IMR-90 (cell line): ENCODE data around the gene RBPJ. TPM values are rescaled to one million over a fixed set of nuclear protein-coding genes. Genes with fewer than 3 reads are reported as not detected.
A peak's percentile ranks its signal among the peaks of the same experiment; 100 is the strongest.

Experiments
- ATAC-seq: fragments of 200-7000 bp; cut with Tn5 transposase; 2 replicates; pipeline ENCODE4 v1.9.1; 2020; ENCODE audit warnings: low read depth, mild to moderate bottlenecking, moderate library complexity
- BruUV-seq: library from RNA; stranded (reverse); fragments of 400-500 nt; replicated peaks from 2 replicates; lab custom pipeline; 2021; lab: Mats Ljungman, UMichigan
- CTCF ChIA-PET: fragments of 300-600 bp; formaldehyde crosslinking; extraction: SDS; loops from one replicate; lab custom pipeline; 2021; ENCODE audit warnings: antibody characterized with exemption; lab: Yijun Ruan, JAX
- POLR2A ChIA-PET: fragments of 300-600 bp; sonication (Branson Sonifier 250); formaldehyde crosslinking; loops from one replicate; lab custom pipeline; 2022; ENCODE audit warnings: antibody characterized with exemption; ENCODE audit not compliant: unreplicated experiment; lab: Charles Lee
- DNase-seq: peaks from one replicate; pipeline ENCODE4 v3.0.0; 2013
- H2AFZ ChIP-seq: replicated peaks from 2 replicates; pipeline ENCODE3; 2013; ENCODE audit warnings: low read length, mild to moderate bottlenecking; ENCODE audit not compliant: poor library complexity
- H2AK5ac ChIP-seq: 2 replicates; pipeline ENCODE4 v1.6.1; 2013; ENCODE audit warnings: low read depth, low read length, inconsistent platforms
- H2AK9ac ChIP-seq: replicated peaks from 2 replicates; pipeline ENCODE3; 2013; ENCODE audit warnings: mild to moderate bottlenecking, low read depth, low read length, moderate library complexity; ENCODE audit not compliant: poor library complexity
- H2BK120ac ChIP-seq: 2 replicates; pipeline ENCODE4 v1.6.1; 2013; ENCODE audit warnings: low read depth, low read length, inconsistent platforms
- H2BK15ac ChIP-seq: 3 replicates; pipeline ENCODE4 v1.6.1; 2013; ENCODE audit warnings: low read depth, low read length, inconsistent platforms
- H2BK20ac ChIP-seq: 2 replicates; pipeline ENCODE4 v1.6.1; 2013; ENCODE audit warnings: low read depth, mild to moderate bottlenecking, inconsistent platforms, low read length, moderate library complexity
- H2BK5ac ChIP-seq: 2 replicates; pipeline ENCODE4 v1.6.1; 2013; ENCODE audit warnings: mild to moderate bottlenecking, low read depth, low read length, inconsistent platforms; ENCODE audit not compliant: poor library complexity, severe bottlenecking
- H3K14ac ChIP-seq: replicated peaks from 2 replicates; pipeline ENCODE4 v1.6.1; 2013; ENCODE audit warnings: low read depth, low read length, inconsistent platforms
- H3K18ac ChIP-seq: 2 replicates; pipeline ENCODE4 v1.6.1; 2013; ENCODE audit warnings: low read depth, low read length, control low read depth
- H3K23ac ChIP-seq: 2 replicates; pipeline ENCODE4 v1.6.1; 2013; ENCODE audit warnings: low read depth, low read length, inconsistent platforms
- H3K27ac ChIP-seq: 2 replicates; pipeline ENCODE4 v1.5.1; 2013; ENCODE audit warnings: mild to moderate bottlenecking, control low read depth, low read length; ENCODE audit not compliant: insufficient read depth
- H3K27me3 ChIP-seq: 2 replicates; pipeline ENCODE4 v1.6.1; 2013; ENCODE audit warnings: low read length; ENCODE audit not compliant: control insufficient read depth, insufficient read depth
- H3K36me3 ChIP-seq: 2 replicates; pipeline ENCODE4 v1.6.1; 2013; ENCODE audit warnings: low read length, mixed read lengths; ENCODE audit not compliant: control insufficient read depth, insufficient read depth
- H3K4ac ChIP-seq: 2 replicates; pipeline ENCODE4 v1.6.1; 2013; ENCODE audit warnings: low read depth, low read length, inconsistent platforms
- H3K4me1 ChIP-seq: 2 replicates; pipeline ENCODE4 v1.6.1; 2013; ENCODE audit warnings: low read length, mixed read lengths; ENCODE audit not compliant: control insufficient read depth, insufficient read depth
- H3K4me2 ChIP-seq: 2 replicates; pipeline ENCODE4 v1.6.1; 2013; ENCODE audit warnings: low read depth, mild to moderate bottlenecking, control low read depth, low read length, moderate library complexity
- H3K4me3 ChIP-seq: 2 replicates; pipeline ENCODE4 v1.5.1; 2013; ENCODE audit warnings: low read depth, mild to moderate bottlenecking, control low read depth, low read length, moderate library complexity; ENCODE audit not compliant: insufficient read depth
- H3K56ac ChIP-seq: 2 replicates; pipeline ENCODE4 v1.6.1; 2013; ENCODE audit warnings: low read length, inconsistent platforms; ENCODE audit not compliant: insufficient read depth; ENCODE audit errors: extremely low read depth
- H3K79me1 ChIP-seq, 2 experiments: 2 replicates each; pipeline ENCODE4 v1.6.1; 2013; ENCODE audit warnings: low read length in 2 of 2, inconsistent platforms in 1 of 2, low read depth in 1 of 2
- H3K9ac ChIP-seq: 2 replicates; pipeline ENCODE4 v1.6.1; 2013; ENCODE audit warnings: low read depth, low read length, control low read depth
- H3K9me1 ChIP-seq: 2 replicates; pipeline ENCODE4 v1.6.1; 2013; ENCODE audit warnings: low read length, inconsistent platforms; ENCODE audit not compliant: insufficient read depth
- H3K9me3 ChIP-seq: 2 replicates; pipeline ENCODE4 v1.6.1; 2013; ENCODE audit warnings: low read length; ENCODE audit not compliant: control insufficient read depth, insufficient read depth
- H4K20me1 ChIP-seq: 2 replicates; pipeline ENCODE4 v1.6.1; 2013; ENCODE audit warnings: low read length, inconsistent platforms; ENCODE audit not compliant: insufficient read depth
- H4K5ac ChIP-seq: 2 replicates; pipeline ENCODE4 v1.6.1; 2013; ENCODE audit warnings: mild to moderate bottlenecking, low read depth, low read length, control low read depth
- H4K8ac ChIP-seq, 2 experiments: 2 replicates each; pipeline ENCODE4 v1.6.1; 2013; ENCODE audit warnings: low read depth in 2 of 2, low read length in 2 of 2, control low read depth in 1 of 2, inconsistent platforms in 1 of 2
- H4K91ac ChIP-seq: 2 replicates; pipeline ENCODE4 v1.6.1; 2013; ENCODE audit warnings: low read depth, low read length, inconsistent platforms; ENCODE audit not compliant: insufficient read depth
- BHLHE40 ChIP-seq: fragments of 150-350 bp; IDR thresholded peaks from 2 replicates; pipeline ENCODE4 v1.6.1; 2016; ENCODE audit warnings: mild to moderate bottlenecking, low read depth, low read length
- CEBPB ChIP-seq: IDR thresholded peaks from 2 replicates; pipeline ENCODE4 v1.6.1; 2012; ENCODE audit warnings: low read depth, low read length, improper control_type of control experiment
- CHD1 ChIP-seq: IDR thresholded peaks from 2 replicates; pipeline ENCODE4 v1.6.1; 2012; ENCODE audit warnings: low read depth, low read length, improper control_type of control experiment
- CTCF ChIP-seq: conservative IDR thresholded peaks from 2 replicates; pipeline ENCODE4 v1.5.1; 2012; ENCODE audit warnings: mild to moderate bottlenecking, low read depth, low read length, improper control_type of control experiment
- ELK1 ChIP-seq: fragments of 150-350 bp; IDR thresholded peaks from 2 replicates; pipeline ENCODE4 v1.6.1; 2016; ENCODE audit warnings: low read depth, mild to moderate bottlenecking, low read length, moderate library complexity, borderline replicate concordance
- FOS ChIP-seq: fragments of 150-350 bp; IDR thresholded peaks from 2 replicates; pipeline ENCODE4 v1.6.1; 2016; ENCODE audit warnings: low read depth, low read length
- MAFK ChIP-seq: IDR thresholded peaks from 2 replicates; pipeline ENCODE4 v1.6.1; 2012; ENCODE audit warnings: low read depth, low read length, improper control_type of control experiment
- MAZ ChIP-seq: IDR thresholded peaks from 2 replicates; pipeline ENCODE4 v1.6.1; 2012; ENCODE audit warnings: low read depth, mild to moderate bottlenecking, low read length, improper control_type of control experiment, moderate library complexity, borderline replicate concordance
- MXI1 ChIP-seq: IDR thresholded peaks from 2 replicates; pipeline ENCODE4 v1.6.1; 2012; ENCODE audit warnings: low read depth, mild to moderate bottlenecking, low read length, moderate library complexity, borderline replicate concordance
- NFE2L2 ChIP-seq: fragments of 150-350 bp; IDR thresholded peaks from 2 replicates; pipeline ENCODE4 v1.6.1; 2016; ENCODE audit warnings: low read depth, mild to moderate bottlenecking, low read length
- POLR2A ChIP-seq: IDR thresholded peaks from 2 replicates; pipeline ENCODE4 v1.6.1; 2012; ENCODE audit warnings: mild to moderate bottlenecking, low read depth, low read length
- RCOR1 ChIP-seq: IDR thresholded peaks from 2 replicates; pipeline ENCODE4 v1.6.1; 2012; ENCODE audit warnings: mild to moderate bottlenecking, low read length, improper control_type of control experiment; ENCODE audit not compliant: insufficient replicate concordance
- RFX5 ChIP-seq: IDR thresholded peaks from 2 replicates; pipeline ENCODE4 v1.8.0; 2012; ENCODE audit warnings: low read depth, mild to moderate bottlenecking, low read length, moderate library complexity
- SMC3 ChIP-seq: fragments of 150-350 bp; IDR thresholded peaks from 2 replicates; pipeline ENCODE4 v1.6.1; 2016; ENCODE audit warnings: low read depth, mild to moderate bottlenecking, antibody characterized with exemption, low read length, moderate library complexity
- USF2 ChIP-seq: fragments of 150-350 bp; IDR thresholded peaks from 2 replicates; pipeline ENCODE4 v1.6.1; 2017; ENCODE audit warnings: mild to moderate bottlenecking, antibody characterized with exemption, low read length, low read depth
- WGBS, 2 experiments: methylation state at CpG; one replicate each; pipeline versions ENCODE4 v1.1.5 to v1.1.7; 2013; ENCODE audit warnings: missing lambda C conversion rate in 2 of 2; ENCODE audit not compliant: insufficient read length in 1 of 2; ENCODE audit errors: extremely low coverage in 2 of 2; 5-methylcytosine and 5-hydroxymethylcytosine counted together
- dilution Hi-C: fragments of 300-500 bp; cut with HindIII; formaldehyde crosslinking; loops from one replicate; pipeline ENCODE4 v1.14.3; 2018; ENCODE audit warnings: low sequenced_read_pairs; ENCODE audit not compliant: unreplicated experiment
- in situ Hi-C: fragments of 300-500 bp; cut with MboI; formaldehyde crosslinking; loops from 3 replicates; pipeline ENCODE4 v1.14.3; 2019; ENCODE audit warnings: low sequenced_read_pairs, inconsistent platforms, mixed read lengths
- intact Hi-C: fragments of 100-400 bp; cut with micrococcal nuclease; formaldehyde crosslinking; loops from 2 replicates; pipeline ENCODE4 v1.10.0; 2022
- polyA plus RNA-seq, 3 experiments: library from polyadenylated mRNA; depleted of rRNA; stranded (reverse); fragments of >200 nt; gene quantifications; 2 replicates each; pipeline ENCODE4 v1.2.3, GENCODE V29; 2012; ENCODE audit warnings: low replicate concordance in 1 of 3
- total RNA-seq: library from RNA; depleted of rRNA; stranded (reverse); fragments of >200 nt; gene quantifications from 2 replicates; pipeline ENCODE4 v1.2.3, GENCODE V29; 2012

RBPJ gene
- total and polyA plus RNA-seq, 2 of the 4 experiments (the other 2 are of a cell fraction) = 50.3 to 148 TPM

GRCh38 chr4:26420438-26420837, 99.6 kb downstream of the RBPJ start:
- Histone ChIP-seq H2AFZ (no peak overlapping the region), H4K5ac (no peak overlapping the region), H3K4me2 (no peak overlapping the region), H3K4me1 (peaks cover 11% of the 10 kb centered on the region), H3K4ac (no peak overlapping the region), H3K9me1 (peaks cover 11% of the 10 kb centered on the region), H3K14ac (no peak overlapping the region), H3K23ac (no peak overlapping the region), H4K8ac (no peak overlapping the region), H3K79me1 (peaks cover 12 to 47% of the 10 kb centered on the region in 2 experiments), H2AK5ac (no peak overlapping the region), H3K27me3 (no peaks in the 10 kb centered on the region), H2BK120ac (no peak overlapping the region), H4K20me1 (peaks cover 20% of the 10 kb centered on the region), H3K9ac (no peak overlapping the region), H3K36me3 (peaks cover 24% of the 10 kb centered on the region), H3K27ac (no peak overlapping the region), H4K91ac (no peak overlapping the region), H2AK9ac (no peak overlapping the region), H2BK20ac (no peak overlapping the region), H3K4me3 (no peak overlapping the region), H2BK5ac (peak overlapping the region; percentile 4), H3K18ac (no peak overlapping the region), H3K9me3 (no peaks in the 10 kb centered on the region), H2BK15ac (no peak overlapping the region), H3K56ac (no peak overlapping the region)
- in situ Hi-C loops = loop anchor here (10.0 kb wide), 1 partner anchor 304 kb away; no protein-coding TSS in a partner anchor
- ChIA-PET POLR2A (no interaction called here), CTCF (no interaction called here)
- BruUV-seq = no TSS peak
- intact Hi-C loops = no loop called here
- peak; percentile 76; the same call in 1 of the 2 replicates for TF ChIP-seq FOS
- no peak for TF ChIP-seq MXI1
- no peak for TF ChIP-seq USF2
- TF ChIP-seq RFX5 = 0 out of 2 replicates have a peak, but pooled peaks have one; percentile 37
- no peak for TF ChIP-seq ELK1
- TF ChIP-seq MAFK = peak; percentile 89
- TF ChIP-seq BHLHE40 = no peak
- no peak for TF ChIP-seq POLR2A
- TF ChIP-seq CEBPB = peak; percentile 92
- TF ChIP-seq CHD1 = no peak
- TF ChIP-seq NFE2L2 = no peak; the same call in 1 of the 2 replicates
- no peak for TF ChIP-seq CTCF
- no peak for TF ChIP-seq MAZ
- TF ChIP-seq SMC3 = no peak
- no peak for TF ChIP-seq RCOR1
- no CpG with 5 or more reads among the region's 2 CpGs for WGBS, 2 experiments
- peak; percentile 94 for DNase-seq
- dilution Hi-C loops = no loop called here
- ATAC-seq = peak; percentile 74
